HG03558 (cell line): ENCODE measurements around the gene GNA15.

Source experiments
- ATAC-seq: cut with Tn5 transposase; IDR thresholded peaks from one replicate; pipeline ENCODE4 v1.9.1; 2021; ENCODE audit warnings: moderate number of reproducible peaks; ENCODE audit not compliant: unreplicated experiment; ENCODE audit errors: extremely low read depth

Gene GNA15

GRCh38 chr19:3119693-3120380 lies 16.0 kb upstream of the GNA15 start:
- no peak for ATAC-seq

- ATAC-seq = no peak
Observed at GRCh38 chr19:3120611-3121276, 15.1 kb upstream of the GNA15 start.

- ATAC-seq = no peak
Observed at GRCh38 chr19:3121396-3121795, 14.4 kb upstream of the GNA15 start.

GRCh38 chr19:3121821-3122511 lies 13.9 kb upstream of the GNA15 start:
- no peak for ATAC-seq

GRCh38 chr19:3122512-3122870 lies 13.3 kb upstream of the GNA15 start:
- ATAC-seq = no peak

GRCh38 chr19:3123088-3123721 lies 12.6 kb upstream of the GNA15 start:
- no peak for ATAC-seq

- ATAC-seq = no peak
Observed at GRCh38 chr19:3123956-3124355, 11.9 kb upstream of the GNA15 start.

GRCh38 chr19:3124630-3125029 lies 11.2 kb upstream of the GNA15 start:
- no peak for ATAC-seq

- no peak for ATAC-seq
Observed at GRCh38 chr19:3125900-3126524, 9.8 kb upstream of the GNA15 start.

GRCh38 chr19:3129112-3129511 lies 6.7 kb upstream of the GNA15 start:
- ATAC-seq = no peak

- ATAC-seq = no peak
Observed at GRCh38 chr19:3131168-3131567, 4.7 kb upstream of the GNA15 start.

GRCh38 chr19:3132971-3133792 lies 2.7 kb upstream of the GNA15 start:
- no peak for ATAC-seq

GRCh38 chr19:3133793-3134116 lies 2.1 kb upstream of the GNA15 start:
- ATAC-seq = no peak

- no peak for ATAC-seq
Observed at GRCh38 chr19:3136684-3137055, 837 bp downstream of the GNA15 start.

- no peak for ATAC-seq
Observed at GRCh38 chr19:3137119-3137518, 1.3 kb downstream of the GNA15 start.

GRCh38 chr19:3138268-3138667 lies 2.4 kb downstream of the GNA15 start:
- ATAC-seq = no peak

- no peak for ATAC-seq
Observed at GRCh38 chr19:3140667-3141038, 4.8 kb downstream of the GNA15 start.

GRCh38 chr19:3142292-3142670 lies 6.4 kb downstream of the GNA15 start:
- ATAC-seq = no peak

GRCh38 chr19:3142781-3143337 lies 7.0 kb downstream of the GNA15 start:
- no peak for ATAC-seq
